K562 (cell line): ENCODE results near the gene SMARCD2.

Experiments
- MED1 ChIP-seq: sonication (generic); formaldehyde crosslinking; IDR thresholded peaks from 2 replicates; pipeline ENCODE4 v1.8.1; 2023; ENCODE audit warnings: missing genetic modification reagents, borderline replicate concordance
- ZNF431 ChIP-seq: sonication (generic); formaldehyde crosslinking; IDR thresholded peaks from 2 replicates; pipeline ENCODE4 v1.8.0; 2022; ENCODE audit warnings: mild to moderate bottlenecking, missing genetic modification reagents

DNA sequence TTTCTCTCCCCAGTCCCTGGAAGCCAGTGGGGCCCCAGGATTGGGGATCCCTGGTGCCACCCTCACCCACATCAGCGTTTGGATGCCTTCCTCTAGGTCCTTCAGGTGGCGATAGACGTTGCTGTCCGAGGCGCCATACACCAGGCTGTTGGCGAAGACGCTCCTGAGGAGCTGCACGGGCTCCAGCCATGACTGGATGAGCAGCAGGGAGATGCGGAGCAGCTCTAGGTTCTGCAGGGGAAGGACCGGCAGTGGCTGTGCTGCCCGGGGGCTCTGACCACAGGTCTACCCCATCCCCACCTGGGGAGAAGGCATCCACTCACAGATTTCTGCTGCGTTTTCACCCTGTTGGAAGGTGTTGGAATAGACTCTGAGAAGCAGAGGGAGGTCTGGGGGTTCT is 38.2 kb upstream of the SMARCD2 start:
- TF ChIP-seq MED1 (CRISPR knock-in tag) (no peak), ZNF431 (no peak)
